PFSK-1 (cell line): ENCODE results near the gene NDOR1.

Experiments used
- FOXP2 ChIP-seq: optimal IDR thresholded peaks from 2 replicates; pipeline ENCODE3; 2011; ENCODE audit warnings: borderline replicate concordance, control low read depth, inconsistent platforms; ENCODE audit not compliant: insufficient read depth; ENCODE audit errors: extremely low read length, extremely low read depth
- POLR2AphosphoS5 ChIP-seq: IDR thresholded peaks from 2 replicates; pipeline ENCODE4 v1.6.1; 2012; ENCODE audit warnings: low read depth, mild to moderate bottlenecking, control low read depth, low read length, moderate library complexity
- REST ChIP-seq, 2 experiments: IDR thresholded peaks; 2 replicates each; pipeline versions ENCODE4 v1.6.1 to v1.8.0; 2011 to 2012; ENCODE audit warnings: low read depth in 2 of 2, low read length in 2 of 2, control low read depth in 1 of 2, inconsistent platforms in 1 of 2, mild to moderate bottlenecking in 1 of 2, moderate library complexity in 1 of 2; ENCODE audit not compliant: insufficient read depth in 1 of 2
- SIN3A ChIP-seq: IDR thresholded peaks from 2 replicates; pipeline ENCODE4 v1.6.1; 2012; ENCODE audit warnings: mild to moderate bottlenecking, low read length, moderate library complexity, borderline replicate concordance; ENCODE audit not compliant: insufficient read depth
- TAF1 ChIP-seq: IDR thresholded peaks from 2 replicates; pipeline ENCODE4 v1.6.1; 2012; ENCODE audit warnings: low read length, control low read depth, borderline replicate concordance; ENCODE audit not compliant: insufficient read depth

GRCh38 chr9:137264067-137264466 is 58.6 kb downstream of the NDOR1 start:
- TF ChIP-seq REST (IDR thresholded peaks at IDR 0.05; ENCODE audit: insufficient read depth in 1 of 2, low read depth in 2 of 2, low read length in 2 of 2) (no peak), POLR2AphosphoS5 (no peak), TAF1 (no peak), SIN3A (no peak), FOXP2 (no peak)
